Neural cell (in vitro differentiated cells): ENCODE measurements around the gene ISG20.

Experiments
- CTCF ChIP-seq: fragments of 450-650 bp; IDR thresholded peaks from 2 replicates; pipeline ENCODE4 v1.5.1; 2014; ENCODE audit warnings: antibody characterized with exemption, mild to moderate bottlenecking, moderate library complexity; ENCODE audit not compliant: poor library complexity, severe bottlenecking
- EP300 ChIP-seq: fragments of 450-650 bp; conservative IDR thresholded peaks from 2 replicates; pipeline ENCODE4 v1.6.1; 2014; ENCODE audit warnings: antibody characterized with exemption, mild to moderate bottlenecking, moderate library complexity; ENCODE audit not compliant: poor library complexity, severe bottlenecking
- EZH2 ChIP-seq: fragments of 200-600, 300-800 bp; shearing (Covaris generic), sonication (generic); IDR thresholded peaks from 2 replicates; pipeline ENCODE4 v1.6.1; 2014; ENCODE audit warnings: antibody characterized with exemption, low read length, borderline replicate concordance, mild to moderate bottlenecking; ENCODE audit not compliant: insufficient read depth, poor library complexity, severe bottlenecking
- MXI1 ChIP-seq: fragments of 450-650 bp; conservative IDR thresholded peaks from 2 replicates; pipeline ENCODE4 v1.6.1; 2014; ENCODE audit warnings: antibody characterized with exemption, mild to moderate bottlenecking; ENCODE audit not compliant: poor library complexity, severe bottlenecking
- REST ChIP-seq: IDR thresholded peaks from 2 replicates; pipeline ENCODE4 v1.6.1; 2012; ENCODE audit warnings: borderline replicate concordance
- SMC3 ChIP-seq: fragments of 450-650 bp; conservative IDR thresholded peaks from 2 replicates; pipeline ENCODE4 v1.6.1; 2014; ENCODE audit warnings: antibody characterized with exemption, mild to moderate bottlenecking, moderate library complexity; ENCODE audit not compliant: poor library complexity

- TF ChIP-seq CTCF (no peak), REST (no peak), SMC3 (no peak), MXI1 (no peak), EZH2 (no peak), EP300 (no peak)
These were observed 51.5 kb downstream of the ISG20 start for GRCh38 chr15:88690331-88690730.
